C4-2B (cell line): ENCODE data around the gene ZNF354C.
"Not testable (repeated sequence)": the region's sequence is repeated elsewhere in the genome, so short reads cannot be mapped to it uniquely, and the experiment has no call there.

Experiments
- H3K27ac ChIP-seq: fragments of 450-650 bp; 2 replicates; pipeline ENCODE4 v1.5.1; 2017
- ZFX ChIP-seq: fragments of 450-650 bp; IDR thresholded peaks from 2 replicates; pipeline ENCODE4 v1.6.1; 2017
- TF ChIP-seq, protein P1 (sequence below): fragments of 450-650 bp; conservative IDR thresholded peaks from 2 replicates; pipeline ENCODE4 v1.5.1; 2017; ENCODE audit warnings: mild to moderate bottlenecking

The ZNF354C gene

DNA sequence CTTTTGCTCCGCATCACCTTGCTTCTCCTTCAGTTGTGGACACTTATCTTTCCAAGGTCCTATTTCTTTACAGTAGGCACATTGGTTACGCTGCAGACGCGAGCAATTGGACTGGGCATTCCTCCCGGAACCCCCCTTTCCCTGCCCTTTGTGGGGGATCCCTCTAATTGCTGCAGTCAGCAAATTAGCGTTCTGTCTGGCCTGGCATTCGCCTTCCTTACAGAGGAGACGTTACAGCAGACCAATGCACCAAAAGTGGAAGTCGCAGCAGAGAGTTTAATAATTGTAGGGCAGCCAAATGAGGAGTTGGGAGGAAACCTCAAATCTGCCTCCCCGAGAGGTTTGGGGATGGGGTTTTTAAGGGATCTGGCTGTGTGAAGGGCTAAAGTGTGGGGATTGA lies 5.3 kb upstream of the ZNF354C start:
- H3K27ac ChIP-seq: no peak overlapping the region
- no peak for TF ChIP-seq ZFX

DNA sequence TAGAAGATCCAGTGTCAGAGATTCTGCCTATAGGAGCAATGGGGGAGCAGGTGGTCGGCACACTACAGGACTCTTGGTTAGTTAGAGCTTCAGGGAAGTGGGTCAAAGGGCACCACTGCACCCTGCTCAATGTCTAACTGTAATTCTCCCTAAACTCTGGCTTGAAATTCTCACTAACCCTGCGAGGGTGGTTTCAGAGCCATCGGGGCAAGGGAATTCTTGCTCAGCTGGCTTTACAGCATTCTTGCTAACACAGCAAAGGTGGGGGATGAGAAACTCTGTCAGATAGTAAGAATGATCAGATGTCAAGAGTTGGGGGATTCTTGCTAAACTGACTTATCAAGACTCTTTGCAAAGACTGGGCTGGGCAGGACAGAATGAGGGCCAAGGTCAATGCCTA lies 4.7 kb upstream of the ZNF354C start:
- no peak for TF ChIP-seq ZFX
- TF ChIP-seq, protein P1, sequence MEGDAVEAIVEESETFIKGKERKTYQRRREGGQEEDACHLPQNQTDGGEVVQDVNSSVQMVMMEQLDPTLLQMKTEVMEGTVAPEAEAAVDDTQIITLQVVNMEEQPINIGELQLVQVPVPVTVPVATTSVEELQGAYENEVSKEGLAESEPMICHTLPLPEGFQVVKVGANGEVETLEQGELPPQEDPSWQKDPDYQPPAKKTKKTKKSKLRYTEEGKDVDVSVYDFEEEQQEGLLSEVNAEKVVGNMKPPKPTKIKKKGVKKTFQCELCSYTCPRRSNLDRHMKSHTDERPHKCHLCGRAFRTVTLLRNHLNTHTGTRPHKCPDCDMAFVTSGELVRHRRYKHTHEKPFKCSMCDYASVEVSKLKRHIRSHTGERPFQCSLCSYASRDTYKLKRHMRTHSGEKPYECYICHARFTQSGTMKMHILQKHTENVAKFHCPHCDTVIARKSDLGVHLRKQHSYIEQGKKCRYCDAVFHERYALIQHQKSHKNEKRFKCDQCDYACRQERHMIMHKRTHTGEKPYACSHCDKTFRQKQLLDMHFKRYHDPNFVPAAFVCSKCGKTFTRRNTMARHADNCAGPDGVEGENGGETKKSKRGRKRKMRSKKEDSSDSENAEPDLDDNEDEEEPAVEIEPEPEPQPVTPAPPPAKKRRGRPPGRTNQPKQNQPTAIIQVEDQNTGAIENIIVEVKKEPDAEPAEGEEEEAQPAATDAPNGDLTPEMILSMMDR: no peak
- H3K27ac ChIP-seq: no peak overlapping the region

DNA sequence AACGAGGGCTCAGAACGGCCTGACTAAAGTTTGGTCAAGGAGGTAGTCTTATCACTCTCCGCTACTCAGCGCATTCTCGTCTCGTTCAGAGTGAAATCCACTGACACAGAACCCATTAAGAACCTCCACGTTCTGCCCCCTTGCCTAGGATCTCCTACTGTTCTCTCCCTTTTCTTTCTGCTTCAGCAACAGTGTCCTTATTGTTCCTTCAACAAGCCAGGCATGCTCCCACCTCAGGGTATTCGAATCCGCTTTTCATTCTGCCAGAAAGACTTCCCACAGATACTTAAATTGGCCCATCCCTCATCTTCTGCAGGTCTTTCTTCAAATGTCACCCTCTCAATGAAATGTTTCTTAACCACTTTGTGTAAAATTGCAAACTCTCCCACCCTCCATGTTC lies 4.3 kb upstream of the ZNF354C start:
- H3K27ac ChIP-seq: no peak overlapping the region
- TF ChIP-seq, protein P1: no peak
- no peak for TF ChIP-seq ZFX

DNA sequence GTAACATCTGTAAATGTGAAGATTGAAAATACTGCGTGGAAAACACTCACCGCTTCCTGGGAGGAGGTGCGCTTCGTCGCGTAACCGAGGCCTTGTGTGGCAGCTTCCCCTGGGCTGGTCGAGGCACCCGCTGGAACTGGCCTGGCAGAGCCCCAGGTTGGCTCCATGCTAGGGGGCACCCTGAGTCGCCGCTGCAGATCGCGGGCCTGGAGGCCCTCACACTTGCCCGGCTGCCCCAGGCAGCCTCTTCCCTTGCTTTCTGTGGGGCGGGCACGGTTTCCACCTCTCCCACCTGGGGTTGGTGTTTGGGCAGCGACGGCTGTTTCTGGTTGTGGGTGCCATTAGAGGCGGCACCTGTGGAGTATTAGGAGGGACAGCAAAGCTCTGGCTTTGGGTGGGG lies 852 bp downstream of the ZNF354C start:
- TF ChIP-seq ZFX: no peak
- TF ChIP-seq, protein P1: no peak

DNA sequence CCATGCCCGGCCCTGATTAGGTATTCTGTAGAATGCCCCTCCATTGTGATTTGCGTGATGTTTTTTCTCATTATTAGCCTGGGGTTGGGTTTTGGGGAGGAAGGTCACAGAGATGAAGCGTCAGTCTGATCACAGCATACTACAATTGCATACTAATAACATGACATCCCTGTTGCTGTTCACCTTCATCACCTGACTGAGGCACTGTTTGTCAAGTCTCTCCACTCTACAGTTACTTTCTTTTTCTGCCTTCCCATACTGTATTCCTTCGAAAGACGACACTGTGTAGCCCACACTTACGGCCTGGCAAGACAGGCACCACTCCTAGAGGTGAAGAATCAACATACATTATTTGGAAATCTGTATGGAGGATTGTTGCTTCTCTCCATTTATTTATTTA lies 5.5 kb downstream of the ZNF354C start:
- H3K27ac ChIP-seq: no peak overlapping the region
- TF ChIP-seq, protein P1: peak; percentile 8; the same call in 1 of the 2 replicates
- TF ChIP-seq ZFX: no peak

More for the DNA sequence above, 852 bp downstream of the ZNF354C start:
- no peak overlapping the region for H3K27ac ChIP-seq

DNA sequence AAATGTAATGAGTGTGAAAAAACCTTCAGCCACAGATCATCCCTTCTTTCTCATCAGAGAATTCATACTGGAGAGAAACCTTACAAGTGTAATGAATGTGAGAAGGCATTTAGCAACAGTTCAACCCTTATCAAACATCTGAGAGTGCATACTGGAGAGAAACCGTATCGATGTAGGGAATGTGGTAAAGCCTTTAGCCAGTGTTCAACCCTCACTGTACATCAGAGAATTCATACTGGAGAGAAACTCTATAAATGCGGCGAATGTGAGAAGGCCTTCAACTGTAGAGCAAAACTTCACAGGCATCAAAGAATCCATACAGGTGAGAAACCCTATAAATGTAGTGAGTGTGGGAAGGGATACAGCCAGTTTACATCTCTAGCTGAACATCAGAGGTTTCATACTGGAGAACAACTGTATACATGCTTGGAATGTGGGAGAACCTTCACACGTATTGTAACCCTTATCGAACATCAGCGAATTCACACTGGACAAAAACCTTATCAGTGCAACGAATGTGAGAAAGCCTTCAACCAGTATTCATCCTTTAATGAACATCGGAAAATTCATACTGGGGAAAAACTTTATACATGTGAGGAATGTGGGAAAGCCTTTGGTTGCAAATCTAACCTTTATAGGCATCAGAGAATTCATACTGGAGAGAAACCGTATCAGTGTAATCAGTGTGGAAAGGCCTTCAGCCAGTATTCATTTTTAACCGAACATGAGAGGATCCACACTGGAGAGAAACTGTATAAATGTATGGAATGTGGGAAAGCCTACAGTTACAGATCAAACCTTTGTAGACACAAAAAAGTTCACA lies 19.2 kb downstream of the ZNF354C start:
- TF ChIP-seq, protein P1: no peak
- TF ChIP-seq ZFX: no peak
- no peak overlapping the region for H3K27ac ChIP-seq

DNA sequence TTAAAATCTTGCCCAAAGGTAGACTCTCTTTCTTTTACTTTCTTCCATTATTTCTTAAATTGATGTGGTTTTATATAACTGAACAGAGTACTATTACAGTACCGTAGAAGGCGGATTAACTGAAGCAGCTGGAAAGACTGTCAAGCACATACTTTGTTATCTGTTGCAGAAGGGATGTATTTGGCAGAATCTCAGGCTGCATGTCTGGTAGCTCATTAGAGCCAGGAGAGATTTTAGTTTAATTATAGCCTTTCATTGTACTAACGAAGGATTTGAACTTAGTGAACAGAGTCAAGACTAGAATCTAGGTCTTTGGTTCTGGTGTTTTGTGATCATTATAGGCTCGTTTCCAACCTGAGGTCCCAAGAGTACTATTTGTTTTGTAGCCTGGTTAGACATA lies 20.6 kb downstream of the ZNF354C start:
- no peak for TF ChIP-seq ZFX
- TF ChIP-seq, protein P1: no peak
- no peak overlapping the region for H3K27ac ChIP-seq

DNA sequence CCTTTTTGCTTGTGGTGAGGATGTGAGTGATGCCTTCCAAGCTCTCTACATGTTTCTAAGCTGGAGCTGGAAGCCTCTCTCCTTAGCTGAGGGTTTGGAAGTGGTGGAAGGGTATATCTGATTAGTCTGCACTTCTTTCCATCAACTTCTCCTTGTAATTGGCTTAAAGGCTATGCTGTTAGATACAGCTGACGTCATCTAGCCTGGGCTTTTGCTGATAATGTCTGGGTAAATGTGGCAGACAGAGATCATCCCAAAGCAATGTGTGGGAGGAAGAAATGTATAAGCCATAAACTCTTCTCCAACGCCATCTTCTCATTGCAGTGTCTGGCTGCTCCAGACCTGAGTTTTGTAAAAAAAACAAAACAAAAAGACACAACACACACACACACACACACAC lies 29.3 kb downstream of the ZNF354C start:
- TF ChIP-seq, protein P1: no peak
- no peak for TF ChIP-seq ZFX
- no peak overlapping the region for H3K27ac ChIP-seq

DNA sequence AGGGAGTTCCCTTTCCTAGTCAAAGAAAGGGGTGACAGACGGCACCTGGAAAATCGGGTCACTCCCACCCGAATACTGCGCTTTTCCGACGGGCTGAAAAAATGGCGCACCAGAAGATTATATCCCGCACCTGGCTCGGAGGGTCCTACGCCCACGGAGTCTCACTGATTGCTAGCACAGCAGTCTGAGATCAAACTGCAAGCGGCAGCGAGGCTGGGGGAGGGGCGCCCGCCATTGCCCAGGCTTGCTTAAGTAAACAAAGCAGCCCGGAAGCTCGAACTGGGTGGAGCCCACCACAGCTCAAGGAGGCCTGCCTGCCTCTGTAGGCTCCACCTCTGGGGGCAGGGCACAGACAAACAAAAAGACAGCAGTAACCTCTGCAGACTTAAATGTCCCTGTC lies 41.1 kb downstream of the ZNF354C start:
- not testable (repeated sequence) for H3K27ac ChIP-seq
